Stomach (tissue), 4 donors: ENCODE results near the gene DMWD.

ENCODE experiments used
- CTCF ChIP-seq, 7 experiments: fragments of 450-650 bp in 4 of 7; fragments of 200-600 bp in 3 of 7; sonication (generic) in 3 of 7; IDR thresholded peaks; one replicate each; pipeline ENCODE4 v1.5.1; 2016 to 2019; ENCODE audit warnings: antibody characterized with exemption in 7 of 7, control low read depth in 2 of 7, mild to moderate bottlenecking in 1 of 7
- EP300 ChIP-seq: sonication (generic); formaldehyde crosslinking; IDR thresholded peaks from one replicate; pipeline ENCODE4 v1.6.1; 2017; ENCODE audit warnings: antibody characterized with exemption
- POLR2A ChIP-seq, 4 donors: fragments of 450-650 bp; IDR thresholded peaks; one replicate each; pipeline ENCODE4 v1.6.1; 2016; ENCODE audit warnings: antibody characterized with exemption in 4 of 4, control low read depth in 2 of 4, mild to moderate bottlenecking in 1 of 4, moderate library complexity in 1 of 4
- POLR2AphosphoS5 ChIP-seq, 3 donors: sonication (generic); formaldehyde crosslinking; IDR thresholded peaks; one replicate each; pipeline ENCODE4 v1.6.1; 2016; ENCODE audit warnings: antibody characterized with exemption in 3 of 3

GRCh38 chr19:45754323-45754722 is 38.3 kb downstream of the DMWD start:
- TF ChIP-seq CTCF (IDR thresholded peaks at IDR 0.05) = no peak
- no peak for TF ChIP-seq POLR2A (IDR thresholded peaks at IDR 0.05)
- no peak for TF ChIP-seq POLR2AphosphoS5 (IDR thresholded peaks at IDR 0.05)
- no peak for TF ChIP-seq EP300
